H9 (cell line): Measurements from ENCODE around the gene AFF4. TPM values are rescaled to one million over a fixed set of nuclear protein-coding genes. Genes with fewer than 3 reads are reported as not detected.

Experiments used
- DNase-seq: peaks from one replicate; pipeline ENCODE4 v3.0.0-alpha.2; 2017
- H2AFZ ChIP-seq: one replicate; pipeline ENCODE4 v1.6.1; 2013; ENCODE audit warnings: mild to moderate bottlenecking, low read length, control low read depth, moderate library complexity
- H2AK5ac ChIP-seq: 2 replicates; pipeline ENCODE4 v1.6.1; 2013; ENCODE audit warnings: low read length, control low read depth, mixed read lengths; ENCODE audit not compliant: insufficient read length
- H2BK120ac ChIP-seq: one replicate; pipeline ENCODE4 v1.6.1; 2013; ENCODE audit warnings: low read depth, mild to moderate bottlenecking, low read length, control low read depth, inconsistent platforms; ENCODE audit not compliant: poor library complexity, severe bottlenecking
- H2BK12ac ChIP-seq: 2 replicates; pipeline ENCODE4 v1.6.1; 2013; ENCODE audit warnings: low read length, control low read depth, mixed read lengths, low read depth; ENCODE audit not compliant: insufficient read length
- H2BK15ac ChIP-seq: 2 replicates; pipeline ENCODE4 v1.6.1; 2013; ENCODE audit warnings: low read depth, low read length, control low read depth
- H2BK20ac ChIP-seq: one replicate; pipeline ENCODE4 v1.6.1; 2013; ENCODE audit warnings: low read depth, mild to moderate bottlenecking, low read length, control low read depth, inconsistent platforms; ENCODE audit not compliant: poor library complexity, severe bottlenecking
- H2BK5ac ChIP-seq: 2 replicates; pipeline ENCODE4 v1.6.1; 2013; ENCODE audit warnings: low read length, control low read depth, mixed read lengths; ENCODE audit not compliant: insufficient read length
- H3K14ac ChIP-seq: 2 replicates; pipeline ENCODE4 v1.6.1; 2013; ENCODE audit warnings: low read length, control low read depth; ENCODE audit not compliant: insufficient read depth
- H3K18ac ChIP-seq: 2 replicates; pipeline ENCODE4 v1.6.1; 2013; ENCODE audit warnings: low read depth, mild to moderate bottlenecking, mixed read lengths, low read length, control low read depth; ENCODE audit not compliant: insufficient read length
- H3K23ac ChIP-seq: 2 replicates; pipeline ENCODE4 v1.6.1; 2013; ENCODE audit warnings: low read length, control low read depth, mixed read lengths, low read depth; ENCODE audit not compliant: insufficient read length
- H3K23me2 ChIP-seq: 2 replicates; pipeline ENCODE4 v1.6.1; 2013; ENCODE audit warnings: low read depth, mild to moderate bottlenecking, mixed read lengths, low read length, control low read depth; ENCODE audit not compliant: insufficient read length, poor library complexity, severe bottlenecking
- H3K27ac ChIP-seq: 2 replicates; pipeline ENCODE4 v1.5.1; 2013; ENCODE audit warnings: low read length, control low read depth, mixed read lengths, low read depth; ENCODE audit not compliant: insufficient read length
- H3K27me3 ChIP-seq: 2 replicates; pipeline ENCODE4 v1.6.1; 2013; ENCODE audit warnings: low read length, control low read depth, inconsistent platforms; ENCODE audit not compliant: insufficient read depth
- H3K4ac ChIP-seq: 2 replicates; pipeline ENCODE4 v1.6.1; 2013; ENCODE audit warnings: low read depth, mild to moderate bottlenecking, control low read depth, inconsistent platforms, low read length, moderate library complexity
- H3K4me1 ChIP-seq: 2 replicates; pipeline ENCODE4 v1.6.1; 2013; ENCODE audit warnings: low read length, control low read depth, inconsistent platforms; ENCODE audit not compliant: insufficient read depth
- H3K4me2 ChIP-seq: 2 replicates; pipeline ENCODE4 v1.6.1; 2013; ENCODE audit warnings: low read length, control low read depth, mixed read lengths; ENCODE audit not compliant: insufficient read length, insufficient read depth
- H3K56ac ChIP-seq: 2 replicates; pipeline ENCODE4 v1.6.1; 2013; ENCODE audit warnings: low read depth, mild to moderate bottlenecking, mixed read lengths, low read length, control low read depth; ENCODE audit not compliant: insufficient read length
- H3K79me1 ChIP-seq: 2 replicates; pipeline ENCODE4 v1.6.1; 2013; ENCODE audit warnings: low read depth, mild to moderate bottlenecking, moderate library complexity, low read length, control low read depth, inconsistent platforms; ENCODE audit not compliant: insufficient read depth, poor library complexity, severe bottlenecking
- H3K79me2 ChIP-seq: 2 replicates; pipeline ENCODE4 v1.6.1; 2013; ENCODE audit warnings: low read length, control low read depth, inconsistent platforms; ENCODE audit not compliant: insufficient read depth
- H3K9ac ChIP-seq: 2 replicates; pipeline ENCODE4 v1.6.1; 2013; ENCODE audit warnings: low read length, control low read depth, mixed read lengths; ENCODE audit not compliant: insufficient read length; ENCODE audit errors: extremely low read depth
- H3K9me3 ChIP-seq: one replicate; pipeline ENCODE4 v1.6.1; 2013; ENCODE audit warnings: low read depth, low read length, inconsistent platforms; ENCODE audit not compliant: control insufficient read depth
- H3T11ph ChIP-seq: one replicate; pipeline ENCODE4 v1.6.1; 2013; ENCODE audit warnings: mild to moderate bottlenecking, low read length, control low read depth, inconsistent platforms
- H4K20me1 ChIP-seq: one replicate; pipeline ENCODE4 v1.6.1; 2013; ENCODE audit not compliant: control insufficient read depth, insufficient read length, insufficient read depth
- H4K5ac ChIP-seq: 2 replicates; pipeline ENCODE4 v1.6.1; 2013; ENCODE audit warnings: low read depth, mild to moderate bottlenecking, mixed read lengths, low read length, control low read depth; ENCODE audit not compliant: insufficient read length
- H4K8ac ChIP-seq: replicated peaks from 2 replicates; pipeline ENCODE4 v1.6.1; 2013; ENCODE audit warnings: low read length, control low read depth, mixed read lengths, low read depth; ENCODE audit not compliant: insufficient read length
- H4K91ac ChIP-seq: 2 replicates; pipeline ENCODE4 v1.6.1; 2013; ENCODE audit warnings: low read depth, mild to moderate bottlenecking, moderate library complexity, mixed read lengths, low read length, control low read depth; ENCODE audit not compliant: insufficient read length
- H3K27ac Mint-ChIP-seq, 3 experiments: 2 replicates in 2 of 3; 3 replicates in 1 of 3; pipeline ENCODE4 v1.8.0; 2020 to 2021; ENCODE audit warnings: mixed read lengths in 3 of 3, mild to moderate bottlenecking in 1 of 3, moderate library complexity in 1 of 3
- H3K27me3 Mint-ChIP-seq: 2 replicates; pipeline ENCODE4 v1.8.0; 2021; ENCODE audit warnings: low read depth, mild to moderate bottlenecking, moderate library complexity, mixed read lengths
- H3K36me3 Mint-ChIP-seq, 3 experiments: 2 replicates in 2 of 3; 3 replicates in 1 of 3; pipeline ENCODE4 v1.8.0; 2020 to 2021; ENCODE audit warnings: low read depth in 3 of 3, mixed read lengths in 3 of 3; ENCODE audit not compliant: insufficient read depth in 1 of 3
- H3K4me1 Mint-ChIP-seq, 2 experiments: 2 replicates each; pipeline ENCODE4 v1.8.0; 2020; ENCODE audit warnings: mixed read lengths in 2 of 2
- H3K4me3 Mint-ChIP-seq, 2 experiments: 2 replicates in 1 of 2; 3 replicates in 1 of 2; pipeline ENCODE4 v1.8.0; 2020 to 2021; ENCODE audit warnings: mild to moderate bottlenecking in 2 of 2, mixed read lengths in 2 of 2, moderate library complexity in 1 of 2
- H3K9me3 Mint-ChIP-seq, 2 experiments: 2 replicates in 1 of 2; 3 replicates in 1 of 2; pipeline ENCODE4 v1.8.0; 2020; ENCODE audit warnings: mild to moderate bottlenecking in 2 of 2, mixed read lengths in 2 of 2, moderate library complexity in 1 of 2
- CTCF ChIP-seq: fragments of 200-600 bp; sonication (generic); conservative IDR thresholded peaks from 3 replicates; pipeline ENCODE4 v1.8.0; 2021; ENCODE audit warnings: antibody characterized with exemption, mild to moderate bottlenecking
- WGBS: extraction: QIAGEN DNeasy Blood & Tissue Kit; methylation state at CpG from one replicate; pipeline ENCODE4 v1.1.7; 2013; ENCODE audit warnings: missing lambda C conversion rate, low lambda C conversion rate, mixed read lengths; ENCODE audit not compliant: insufficient read length; ENCODE audit errors: extremely low coverage; 5-methylcytosine and 5-hydroxymethylcytosine counted together
- total RNA-seq: library from RNA; stranded (reverse); gene quantifications from 2 replicates; pipeline ENCODE4 v1.2.1, GENCODE V29; 2021

The AFF4 gene
- total RNA-seq, 1 experiment from 2014 or later = 73.2 TPM

GRCh38 chr5:132831095-132831860 is 132.2 kb downstream of the AFF4 start:
- H2AK5ac ChIP-seq = no peak overlapping the region
- H2BK20ac ChIP-seq = no peak overlapping the region
- Mint-ChIP-seq H3K9me3 (no peaks in the 10 kb centered on the region; a peak in 1 of 5 replicates), H3K36me3 (no peaks in the 10 kb centered on the region; a peak in 1 of 7 replicates), H3K4me3 (peak overlapping the region; percentile 76 to 85), H3K27me3 (peaks cover 59% of the 10 kb centered on the region), H3K27ac (no peak overlapping the region), H3K4me1 (peaks cover 4 to 12% of the 10 kb centered on the region in 2 experiments; a peak in 3 of 4 replicates)
- H3K4me2 ChIP-seq = peak overlapping the region; percentile 39
- H4K8ac ChIP-seq = no peak overlapping the region
- H3K14ac ChIP-seq = no peak overlapping the region; the same call in 1 of the 2 replicates
- no peaks in the 10 kb centered on the region for H4K20me1 ChIP-seq
- H3T11ph ChIP-seq = no peak overlapping the region
- no CpG with 5 or more reads among the region's 15 CpGs for WGBS
- DNase-seq = no peak
- no peak overlapping the region for H3K27ac ChIP-seq
- H3K9ac ChIP-seq = no peak overlapping the region
- H3K27me3 ChIP-seq = peaks cover 16% of the 10 kb centered on the region; the same call in 1 of the 2 replicates
- no peak overlapping the region for H2AFZ ChIP-seq
- no peaks in the 10 kb centered on the region for H3K9me3 ChIP-seq
- H3K23me2 ChIP-seq = peaks cover 10% of the 10 kb centered on the region
- no peak overlapping the region for H3K4ac ChIP-seq
- H4K91ac ChIP-seq = no peak overlapping the region
- H2BK120ac ChIP-seq = no peak overlapping the region
- no peak overlapping the region for H4K5ac ChIP-seq
- no peak overlapping the region for H2BK12ac ChIP-seq
- no peak overlapping the region for H2BK5ac ChIP-seq
- no peak overlapping the region for H3K18ac ChIP-seq
- H3K56ac ChIP-seq = no peak overlapping the region
- no peak overlapping the region for H2BK15ac ChIP-seq
- no peaks in the 10 kb centered on the region for H3K79me2 ChIP-seq
- no peak for TF ChIP-seq CTCF
- no peak overlapping the region for H3K23ac ChIP-seq
- H3K4me1 ChIP-seq = no peaks in the 10 kb centered on the region
- H3K79me1 ChIP-seq = no peaks in the 10 kb centered on the region
